Activated naive CD4-positive, alpha-beta T cell treated with anti-CD3 and anti-CD28 coated beads, Interleukin-2, amount 50 U/mL, for 24 hours (primary cell): ENCODE results near the gene ANKMY2.

Source experiments
- H3K27ac Mint-ChIP-seq: one replicate; pipeline ENCODE4 v1.8.0; 2021; ENCODE audit warnings: mild to moderate bottlenecking, mixed read lengths
- H3K27me3 Mint-ChIP-seq: one replicate; pipeline ENCODE4 v1.8.0; 2021; ENCODE audit warnings: mixed read lengths
- H3K36me3 Mint-ChIP-seq: one replicate; pipeline ENCODE4 v1.8.0; 2021; ENCODE audit warnings: mixed read lengths
- H3K4me1 Mint-ChIP-seq: one replicate; pipeline ENCODE4 v1.8.0; 2021; ENCODE audit warnings: mixed read lengths
- H3K4me3 Mint-ChIP-seq: one replicate; pipeline ENCODE4 v1.8.0; 2021; ENCODE audit warnings: mild to moderate bottlenecking, mixed read lengths
- H3K9me3 Mint-ChIP-seq: one replicate; pipeline ENCODE4 v1.8.0; 2021; ENCODE audit warnings: mixed read lengths

ANKMY2 gene

GRCh38 chr7:16583834-16584233, 61.7 kb downstream of the ANKMY2 start:
- Mint-ChIP-seq H3K27me3 (peaks cover 2% of the 10 kb centered on the region), H3K36me3 (no peaks in the 10 kb centered on the region), H3K4me3 (no peak overlapping the region), H3K4me1 (no peaks in the 10 kb centered on the region), H3K27ac (no peak overlapping the region), H3K9me3 (no peaks in the 10 kb centered on the region)

GRCh38 chr7:16581286-16581685, 64.3 kb downstream of the ANKMY2 start:
- Mint-ChIP-seq H3K4me1 (no peaks in the 10 kb centered on the region), H3K27me3 (peaks cover 2% of the 10 kb centered on the region), H3K4me3 (no peak overlapping the region), H3K27ac (no peak overlapping the region), H3K9me3 (no peaks in the 10 kb centered on the region), H3K36me3 (no peaks in the 10 kb centered on the region)

- Mint-ChIP-seq H3K9me3 (no peaks in the 10 kb centered on the region), H3K27ac (no peak overlapping the region), H3K4me3 (no peak overlapping the region), H3K27me3 (peaks cover 2% of the 10 kb centered on the region), H3K4me1 (no peaks in the 10 kb centered on the region), H3K36me3 (no peaks in the 10 kb centered on the region)
Observed at GRCh38 chr7:16579216-16579615, 66.3 kb downstream of the ANKMY2 start.

GRCh38 chr7:16571941-16572340, 73.6 kb downstream of the ANKMY2 start:
- Mint-ChIP-seq H3K4me3 (no peak overlapping the region), H3K27ac (no peak overlapping the region), H3K9me3 (no peaks in the 10 kb centered on the region), H3K36me3 (peaks cover 2% of the 10 kb centered on the region), H3K27me3 (peaks cover under 1% of the 10 kb centered on the region), H3K4me1 (no peaks in the 10 kb centered on the region)

- Mint-ChIP-seq H3K27ac (peak overlapping the region; percentile 70), H3K36me3 (no peaks in the 10 kb centered on the region), H3K9me3 (no peaks in the 10 kb centered on the region), H3K4me3 (peak overlapping the region; percentile 70), H3K4me1 (peaks cover 21% of the 10 kb centered on the region), H3K27me3 (peaks cover 3% of the 10 kb centered on the region)
Observed at GRCh38 chr7:16564909-16565426, 80.6 kb downstream of the ANKMY2 start.

GRCh38 chr7:16564023-16564380, 81.6 kb downstream of the ANKMY2 start:
- Mint-ChIP-seq H3K27me3 (peaks cover 3% of the 10 kb centered on the region), H3K9me3 (no peaks in the 10 kb centered on the region), H3K4me1 (peaks cover 21% of the 10 kb centered on the region), H3K36me3 (no peaks in the 10 kb centered on the region), H3K27ac (no peak overlapping the region), H3K4me3 (peak overlapping the region; percentile 20)

GRCh38 chr7:16563281-16564022, 82.1 kb downstream of the ANKMY2 start:
- Mint-ChIP-seq H3K4me1 (peaks cover 21% of the 10 kb centered on the region), H3K36me3 (no peaks in the 10 kb centered on the region), H3K27ac (peak overlapping the region; percentile 82), H3K4me3 (peak overlapping the region; percentile 74), H3K9me3 (no peaks in the 10 kb centered on the region), H3K27me3 (peaks cover 3% of the 10 kb centered on the region)

GRCh38 chr7:16562456-16563220, 82.9 kb downstream of the ANKMY2 start:
- peaks cover 21% of the 10 kb centered on the region for H3K4me1 Mint-ChIP-seq
- peak overlapping the region; percentile 42 for H3K27ac Mint-ChIP-seq
- H3K9me3 Mint-ChIP-seq, result no peaks in the 10 kb centered on the region
- peaks cover 3% of the 10 kb centered on the region for H3K27me3 Mint-ChIP-seq
- H3K36me3 Mint-ChIP-seq, result no peaks in the 10 kb centered on the region
- H3K4me3 Mint-ChIP-seq, result peak overlapping the region; percentile 74

GRCh38 chr7:16561943-16562342, 83.6 kb downstream of the ANKMY2 start:
- Mint-ChIP-seq H3K9me3 (no peaks in the 10 kb centered on the region), H3K27ac (no peak overlapping the region)

GRCh38 chr7:16559497-16560179, 85.9 kb downstream of the ANKMY2 start:
- H3K27me3 Mint-ChIP-seq, result no peaks in the 10 kb centered on the region
- H3K4me3 Mint-ChIP-seq, result no peak overlapping the region
- peaks cover 17% of the 10 kb centered on the region for H3K4me1 Mint-ChIP-seq
- no peaks in the 10 kb centered on the region for H3K36me3 Mint-ChIP-seq
- H3K27ac Mint-ChIP-seq, result no peak overlapping the region
- no peaks in the 10 kb centered on the region for H3K9me3 Mint-ChIP-seq

More at GRCh38 chr7:16561943-16562342, 83.6 kb downstream of the ANKMY2 start:
- Mint-ChIP-seq H3K27me3 (peaks cover 2% of the 10 kb centered on the region), H3K4me1 (peaks cover 21% of the 10 kb centered on the region), H3K36me3 (no peaks in the 10 kb centered on the region), H3K4me3 (no peak overlapping the region)

- Mint-ChIP-seq H3K9me3 (no peaks in the 10 kb centered on the region), H3K4me3 (no peak overlapping the region)
Observed at GRCh38 chr7:16558761-16559302, 86.7 kb downstream of the ANKMY2 start.

GRCh38 chr7:16556359-16556758, 89.2 kb downstream of the ANKMY2 start:
- Mint-ChIP-seq H3K4me1 (no peaks in the 10 kb centered on the region), H3K4me3 (no peak overlapping the region), H3K9me3 (no peaks in the 10 kb centered on the region)

More at GRCh38 chr7:16558761-16559302, 86.7 kb downstream of the ANKMY2 start:
- no peaks in the 10 kb centered on the region for H3K27me3 Mint-ChIP-seq
- no peaks in the 10 kb centered on the region for H3K36me3 Mint-ChIP-seq
- peaks cover 9% of the 10 kb centered on the region for H3K4me1 Mint-ChIP-seq
- H3K27ac Mint-ChIP-seq, result no peak overlapping the region

GRCh38 chr7:16554518-16555236, 90.9 kb downstream of the ANKMY2 start:
- Mint-ChIP-seq H3K4me3 (no peak overlapping the region), H3K27ac (no peak overlapping the region), H3K36me3 (no peaks in the 10 kb centered on the region), H3K9me3 (no peaks in the 10 kb centered on the region), H3K27me3 (no peaks in the 10 kb centered on the region), H3K4me1 (no peaks in the 10 kb centered on the region)

More at GRCh38 chr7:16556359-16556758, 89.2 kb downstream of the ANKMY2 start:
- no peaks in the 10 kb centered on the region for H3K36me3 Mint-ChIP-seq
- no peaks in the 10 kb centered on the region for H3K27me3 Mint-ChIP-seq
- no peak overlapping the region for H3K27ac Mint-ChIP-seq

GRCh38 chr7:16550671-16551070, 94.9 kb downstream of the ANKMY2 start:
- Mint-ChIP-seq H3K27ac (no peak overlapping the region), H3K9me3 (no peaks in the 10 kb centered on the region), H3K36me3 (no peaks in the 10 kb centered on the region), H3K4me1 (no peaks in the 10 kb centered on the region), H3K4me3 (no peak overlapping the region), H3K27me3 (peaks cover 2% of the 10 kb centered on the region)
